Measurements from ENCODE around the gene OR5L2.
"Not testable (repeated sequence)": the region's sequence is repeated elsewhere in the genome, so short reads cannot be mapped to it uniquely, and the experiment has no call there.

The OR5L2 gene

GRCh38 chr11:55826919-55827318, at the start of gene OR5L2:
TSS of gene OR5L2 (plus strand) at chr11:55827219. CDS start at chr11:55827219, 0 bp downstream.
- no peak for DNase-seq

DNA sequence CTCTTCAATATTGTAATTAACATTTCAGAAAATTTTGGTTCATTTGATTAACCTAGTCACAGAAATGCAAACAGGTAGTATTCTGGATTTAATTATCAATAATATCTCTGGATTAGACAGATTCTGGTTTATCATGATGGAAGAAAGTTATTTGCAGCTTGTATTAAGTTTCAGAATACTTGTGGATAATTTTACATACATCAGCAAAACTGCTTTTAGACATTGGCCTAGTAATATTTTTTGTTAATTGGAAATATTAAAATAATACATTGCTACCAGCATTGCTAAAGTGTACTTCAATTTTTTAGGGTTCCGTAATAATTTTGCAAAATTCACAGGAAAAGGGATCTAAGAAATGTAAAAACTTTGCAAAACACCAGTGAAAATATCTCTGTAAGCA, 35.4 kb upstream of the OR5L2 start:
- no peak for DNase-seq

DNA sequence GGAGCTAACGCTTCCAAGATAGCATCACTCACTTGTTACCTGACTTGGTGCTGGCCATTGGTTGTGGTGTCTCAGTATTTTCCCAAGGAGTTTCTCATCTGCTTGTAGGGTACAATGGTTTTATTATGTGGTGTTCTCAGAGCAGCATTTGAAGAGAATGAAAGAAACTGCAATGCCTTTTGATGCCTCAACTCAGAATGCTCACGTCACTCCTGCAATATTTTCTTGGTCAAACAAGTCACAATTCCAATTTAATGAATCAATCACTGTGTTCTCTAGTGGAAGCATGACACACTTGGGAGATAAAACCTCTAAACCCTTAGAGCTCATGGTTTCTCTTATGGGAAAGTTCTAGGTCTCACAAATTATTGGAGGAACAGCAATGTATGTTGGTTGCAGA, 33.7 kb upstream of the OR5L2 start:
- DNase-seq, result no peak

- DNase-seq, result no peak
Measured at GRCh38 chr11:55795256-55795655, 31.8 kb upstream of the OR5L2 start, which contains the start of gene OR5D14. TSS of gene OR5D14 (plus strand) at chr11:55795556. CDS start at chr11:55795556, 0 bp downstream.

- DNase-seq, result no peak
Measured at GRCh38 chr11:55806248-55806647, 20.8 kb upstream of the OR5L2 start.

DNA sequence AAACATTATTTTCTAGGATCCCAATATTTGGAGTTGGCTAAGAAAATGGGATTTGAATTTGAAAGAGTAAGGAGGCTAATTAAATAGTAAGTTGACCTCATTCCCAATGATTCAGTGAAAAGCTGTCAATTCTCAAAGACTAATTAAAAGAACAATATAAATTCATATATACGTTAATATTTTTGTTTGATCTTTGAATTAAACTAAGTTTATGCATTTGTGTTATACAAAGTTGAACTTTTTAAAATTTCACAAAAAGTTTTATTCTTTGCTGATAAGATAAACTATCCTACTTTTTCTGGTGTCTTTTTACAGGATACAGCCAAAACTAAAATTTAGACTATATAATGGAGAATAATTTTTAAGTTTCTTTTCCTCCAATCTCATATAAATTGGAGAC, 16.0 kb upstream of the OR5L2 start, which contains the start of gene OR5L1:
OR5L1 (plus strand) TSS at position 301 of the 400 bp plus-strand sequence. CDS start 100 bp downstream, outside the sequence.
- DNase-seq, result no peak

GRCh38 chr11:55819330-55819729, 7.7 kb upstream of the OR5L2 start, which contains the start of gene OR5D18:
TSS of gene OR5D18 (plus strand) at chr11:55819630. CDS start at chr11:55819630, 0 bp downstream.
- no peak for DNase-seq

DNA sequence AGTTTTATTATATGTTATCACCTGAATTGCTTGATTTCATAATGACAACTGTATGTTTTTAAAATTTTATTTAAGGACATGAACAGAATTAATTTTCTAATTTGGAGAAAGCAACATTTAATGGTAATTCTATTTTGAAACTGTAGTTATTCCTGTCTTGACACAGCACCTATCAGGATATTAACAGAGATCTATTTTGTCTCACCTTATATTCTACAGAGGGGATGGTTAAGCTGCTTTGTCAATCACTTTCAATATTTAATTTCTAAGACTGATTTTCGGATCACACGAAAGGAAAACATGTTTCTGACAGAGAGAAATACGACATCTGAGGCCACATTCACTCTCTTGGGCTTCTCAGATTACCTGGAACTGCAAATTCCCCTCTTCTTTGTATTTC, 11.4 kb downstream of the OR5L2 start, which contains the start of gene OR5D16:
OR5D16 (plus strand) TSS at position 301 of the 400 bp plus-strand sequence; CDS start at position 301, 0 bp downstream.
- no peak for DNase-seq

- no peak for DNase-seq
Measured at GRCh38 chr11:55847453-55847852, 20.4 kb downstream of the OR5L2 start.

- DNase-seq, result no peak
Measured at GRCh38 chr11:55849037-55849436, 22.0 kb downstream of the OR5L2 start.

DNA sequence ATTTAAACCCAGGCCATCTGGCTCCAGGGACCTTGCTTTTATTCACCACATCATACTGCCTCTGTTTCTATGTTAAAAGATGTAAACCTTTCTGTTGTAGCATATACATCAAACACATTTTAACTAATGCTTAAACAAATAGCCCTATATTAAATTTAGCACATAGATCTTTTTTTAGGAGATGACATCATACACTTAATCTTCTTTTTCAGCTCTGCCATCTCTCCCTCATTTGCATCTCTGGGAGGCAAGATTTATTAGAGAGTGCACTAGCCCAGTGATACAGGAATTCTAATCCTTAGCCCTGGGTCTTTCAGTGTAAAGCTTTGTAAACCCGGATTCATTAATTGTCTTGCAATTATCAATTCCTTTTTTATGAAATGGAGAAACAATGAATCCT, 25.1 kb downstream of the OR5L2 start:
- no peak for DNase-seq

GRCh38 chr11:55854704-55855103, 27.7 kb downstream of the OR5L2 start:
- DNase-seq, result no peak

DNA sequence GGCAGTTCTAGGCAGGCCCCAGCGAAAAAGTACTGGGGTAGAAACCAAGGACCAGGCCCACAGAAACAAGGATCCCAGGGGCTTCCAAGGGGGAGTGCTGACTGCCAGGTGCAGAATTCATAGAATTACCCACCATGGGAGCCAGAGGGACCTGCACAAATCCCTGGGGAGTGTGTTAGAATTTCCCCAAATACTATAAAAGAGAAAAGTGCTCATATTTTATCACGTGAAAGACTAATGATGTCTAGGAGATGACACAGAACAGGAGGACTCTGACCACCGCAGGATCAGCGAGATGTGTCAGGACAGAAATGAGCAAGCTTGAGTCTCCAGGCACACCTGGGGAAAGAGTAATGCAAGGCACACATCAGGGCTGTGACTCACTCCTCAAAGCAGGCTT, 40.3 kb downstream of the OR5L2 start:
- DNase-seq, result not testable (repeated sequence)

- not testable (repeated sequence) for DNase-seq
Measured at GRCh38 chr11:55872731-55873130, 45.7 kb downstream of the OR5L2 start.

DNA sequence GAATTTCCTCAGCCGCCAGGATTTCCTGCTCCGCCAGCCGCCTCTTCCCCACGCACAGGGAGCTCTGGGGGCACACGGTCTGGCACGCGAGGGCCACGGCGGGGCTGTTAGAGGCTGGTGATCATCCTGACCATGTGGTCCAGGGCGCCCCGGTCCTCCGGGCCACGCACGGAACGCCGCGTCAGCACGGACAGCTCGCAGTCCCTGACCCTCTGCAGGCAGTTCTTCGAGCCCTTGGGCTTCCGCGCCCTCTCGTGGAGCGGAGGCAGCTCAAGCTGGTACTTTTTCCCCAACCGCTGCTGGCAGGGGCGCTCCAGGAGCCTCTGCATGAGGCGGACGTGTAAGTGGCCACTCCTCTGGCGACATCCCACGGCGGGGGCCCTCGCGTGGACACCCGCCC, 46.1 kb downstream of the OR5L2 start:
- not testable (repeated sequence) for DNase-seq
